ENCODE measurements around the gene MAP2K3.
"Not testable (repeated sequence)": the region's sequence is repeated elsewhere in the genome, so short reads cannot be mapped to it uniquely, and the experiment has no call there.

The MAP2K3 gene

DNA sequence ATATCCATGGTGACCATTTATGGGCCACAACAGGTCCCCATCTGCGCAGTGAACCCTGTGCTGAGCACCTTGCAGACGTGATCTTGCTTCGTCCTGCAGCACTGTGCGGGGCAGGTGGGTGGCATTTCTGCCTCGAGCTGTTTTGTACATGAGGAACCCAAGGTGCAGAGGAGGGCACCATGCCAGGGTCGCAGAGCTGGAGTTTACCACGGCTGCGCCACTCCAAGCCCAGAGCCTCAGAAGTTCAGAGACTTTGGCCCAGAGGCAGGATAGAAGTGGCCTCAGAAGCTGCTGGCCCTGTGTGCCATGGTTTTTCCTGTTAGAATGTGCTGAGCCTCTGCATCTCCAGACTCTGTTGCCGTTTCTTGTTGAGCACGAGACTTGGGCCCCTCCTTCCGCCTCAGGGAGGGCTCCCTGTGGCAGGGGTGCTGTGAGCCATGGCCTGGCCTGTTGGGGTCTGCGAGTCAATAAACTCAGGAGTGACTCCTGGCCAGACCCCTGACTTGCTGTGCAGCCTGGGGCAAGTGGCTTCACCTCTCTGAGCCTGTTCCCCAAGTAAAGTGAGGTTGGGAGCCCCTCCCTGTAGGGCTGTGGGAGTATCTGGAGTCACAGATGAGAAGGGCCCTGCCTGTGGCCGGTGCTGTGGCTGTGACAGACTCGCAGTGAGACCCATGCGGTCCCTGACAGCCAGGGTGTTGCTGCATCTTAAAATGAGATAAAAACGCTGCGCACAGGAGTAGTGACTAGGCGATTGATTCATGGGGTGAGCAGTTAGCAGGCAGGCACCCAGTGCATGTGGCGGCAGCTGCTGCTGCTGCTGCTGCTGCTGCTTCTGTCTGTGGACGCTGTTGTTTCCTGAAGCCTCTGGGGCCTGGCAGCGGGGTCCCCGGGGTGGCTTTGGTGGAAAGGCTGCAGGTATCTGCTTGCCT is 11.8 kb downstream of the MAP2K3 start:
- in situ Hi-C loops (cut with MboI; ENCODE audit: low sequenced_read_pairs), result no loop called here

DNA sequence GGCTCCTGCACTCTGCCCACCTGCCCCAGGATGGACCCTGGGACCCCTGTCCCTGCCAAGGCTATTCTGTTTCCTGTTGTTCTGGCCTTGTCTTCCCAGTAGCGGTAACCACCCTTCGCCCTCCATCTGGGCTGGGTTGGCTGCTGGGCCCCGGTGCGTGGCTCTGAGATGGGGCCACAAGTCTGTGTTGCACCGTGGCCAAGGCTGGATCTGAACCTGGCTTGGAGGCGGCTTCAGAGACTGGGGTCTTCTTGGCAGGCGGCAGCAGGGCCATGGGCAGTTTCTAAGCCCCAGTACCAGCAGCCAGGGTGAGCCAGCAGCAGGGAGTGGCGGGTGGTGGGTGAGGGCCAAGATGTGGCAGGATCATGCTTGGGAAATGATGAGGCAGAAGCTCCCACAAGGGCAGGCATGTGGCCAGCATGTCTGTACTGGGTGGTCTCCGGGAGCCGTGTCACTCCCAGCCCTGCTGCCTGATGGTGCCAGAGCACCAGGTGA is 12.6 kb downstream of the MAP2K3 start:
- in situ Hi-C loops (cut with MboI; ENCODE audit: low sequenced_read_pairs), result no loop called here

DNA sequence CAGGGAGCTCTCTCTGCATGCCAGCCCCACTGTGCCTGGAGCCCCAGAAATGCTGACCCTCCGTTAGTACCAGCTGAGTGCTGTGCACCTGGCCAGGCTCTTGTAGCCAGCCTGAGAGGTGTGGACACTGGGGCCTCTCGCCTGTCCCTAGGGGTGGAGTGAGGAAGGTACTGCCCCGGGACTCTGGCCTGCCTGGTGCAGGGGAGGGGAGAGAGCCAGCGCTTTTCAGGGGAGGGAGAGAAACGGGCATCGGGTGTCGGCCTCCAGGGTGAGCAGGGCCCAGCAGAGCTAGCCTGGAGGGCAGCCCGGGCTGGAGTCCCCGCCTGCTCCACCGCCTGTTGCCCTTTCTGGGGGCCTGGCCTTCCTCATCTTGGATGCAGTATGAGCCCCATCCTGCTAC is 13.1 kb downstream of the MAP2K3 start:
- in situ Hi-C loops (cut with MboI; ENCODE audit: low sequenced_read_pairs), result no loop called here

DNA sequence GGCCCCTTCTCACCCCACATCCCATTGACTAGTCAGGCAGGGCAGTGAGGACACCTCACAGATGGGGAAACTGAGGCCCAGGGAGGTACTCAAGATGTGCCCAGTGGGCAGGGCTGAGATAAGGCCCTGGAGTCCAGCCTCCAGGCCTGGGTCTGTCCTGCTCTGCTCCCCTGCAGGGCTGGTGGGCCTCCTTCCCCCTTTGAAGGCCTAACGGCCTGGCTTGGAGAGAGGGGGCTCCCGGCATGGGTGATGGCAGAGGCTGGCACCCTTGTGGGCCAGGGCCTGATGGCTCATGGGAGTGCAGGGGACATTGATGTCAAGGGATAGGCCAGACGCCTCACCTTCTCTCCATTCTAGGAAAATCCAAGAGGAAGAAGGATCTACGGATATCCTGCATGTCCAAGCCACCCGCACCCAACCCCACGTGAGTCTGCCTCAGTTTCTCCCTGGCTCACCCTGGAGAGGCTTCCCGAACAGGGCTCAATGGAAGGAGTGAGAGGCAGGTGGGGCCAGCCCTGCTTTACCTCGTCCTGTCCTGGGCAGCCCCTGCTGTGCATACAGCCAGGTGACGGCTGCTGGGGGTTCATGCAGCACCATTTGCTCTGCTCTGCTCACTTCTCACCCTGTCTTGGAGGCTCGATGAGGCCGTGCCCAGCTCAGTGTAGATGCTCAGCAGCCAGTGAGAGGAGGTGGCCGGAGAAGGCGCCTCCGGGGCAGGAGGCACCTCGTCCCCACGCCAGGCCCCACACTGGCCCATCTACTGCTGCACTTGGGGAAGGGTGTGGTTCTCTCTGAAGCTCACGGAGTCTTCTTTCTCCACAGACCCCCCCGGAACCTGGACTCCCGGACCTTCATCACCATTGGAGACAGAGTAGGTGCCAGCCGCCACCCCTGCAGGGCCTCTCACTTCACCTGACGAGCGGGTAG is 13.8 kb downstream of the MAP2K3 start:
- in situ Hi-C loops (cut with MboI; ENCODE audit: low sequenced_read_pairs), result no loop called here

DNA sequence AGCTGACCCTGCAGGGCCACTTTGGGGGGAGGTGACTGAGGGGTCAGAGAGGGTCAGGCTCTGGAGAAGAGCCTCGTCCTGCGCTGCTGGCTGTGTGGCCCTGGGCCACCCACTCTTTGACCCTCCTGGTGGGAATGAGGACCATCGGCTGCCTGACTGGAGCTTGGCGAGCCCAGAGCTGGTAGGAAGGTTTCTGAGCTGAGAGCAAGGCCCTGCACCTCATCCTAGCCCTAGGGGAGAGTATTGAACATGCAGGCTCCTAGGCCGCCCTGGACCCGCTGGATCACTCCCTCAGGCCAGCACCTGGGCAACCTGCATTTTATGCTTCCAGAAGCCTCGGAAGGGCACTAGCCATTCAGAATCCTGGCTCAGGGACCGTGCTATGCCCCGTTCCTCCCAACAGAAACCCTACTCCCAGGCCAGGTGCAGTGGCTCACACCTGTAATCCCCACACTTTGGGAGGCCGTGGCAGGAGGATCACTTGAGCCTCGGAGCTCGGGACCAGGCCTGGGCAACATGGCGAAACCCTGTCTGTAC is 14.5 kb downstream of the MAP2K3 start:
- in situ Hi-C loops (cut with MboI; ENCODE audit: low sequenced_read_pairs), result no loop called here

DNA sequence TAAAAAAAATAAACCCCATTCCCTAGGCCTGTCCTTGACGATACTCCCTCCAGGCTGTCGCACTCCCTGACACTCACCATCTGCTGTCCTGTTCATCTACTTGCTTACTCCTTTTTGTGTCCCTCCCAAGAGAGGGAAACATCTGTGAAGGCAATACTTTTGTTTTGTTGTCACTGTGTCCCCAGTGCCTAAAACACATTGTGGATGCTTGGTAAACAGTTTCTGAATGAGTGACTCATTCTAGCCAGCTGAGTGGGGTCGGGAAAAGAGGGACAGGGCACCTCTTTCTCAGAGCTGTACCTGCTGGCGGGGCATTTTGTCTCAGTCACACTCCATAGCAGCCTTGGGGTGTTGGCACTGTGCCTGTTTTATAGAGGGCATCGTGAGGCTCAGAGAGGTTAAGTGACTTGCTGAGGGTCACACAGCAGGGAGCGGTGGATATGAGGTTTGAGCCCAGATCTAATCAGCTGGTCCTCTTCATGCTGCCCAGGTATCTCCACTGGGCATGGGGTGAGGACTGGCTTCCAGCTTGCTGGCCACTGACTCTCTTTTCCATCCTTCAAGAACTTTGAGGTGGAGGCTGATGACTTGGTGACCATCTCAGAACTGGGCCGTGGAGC is 15.6 kb downstream of the MAP2K3 start:
- in situ Hi-C loops (cut with MboI; ENCODE audit: low sequenced_read_pairs), result no loop called here

DNA sequence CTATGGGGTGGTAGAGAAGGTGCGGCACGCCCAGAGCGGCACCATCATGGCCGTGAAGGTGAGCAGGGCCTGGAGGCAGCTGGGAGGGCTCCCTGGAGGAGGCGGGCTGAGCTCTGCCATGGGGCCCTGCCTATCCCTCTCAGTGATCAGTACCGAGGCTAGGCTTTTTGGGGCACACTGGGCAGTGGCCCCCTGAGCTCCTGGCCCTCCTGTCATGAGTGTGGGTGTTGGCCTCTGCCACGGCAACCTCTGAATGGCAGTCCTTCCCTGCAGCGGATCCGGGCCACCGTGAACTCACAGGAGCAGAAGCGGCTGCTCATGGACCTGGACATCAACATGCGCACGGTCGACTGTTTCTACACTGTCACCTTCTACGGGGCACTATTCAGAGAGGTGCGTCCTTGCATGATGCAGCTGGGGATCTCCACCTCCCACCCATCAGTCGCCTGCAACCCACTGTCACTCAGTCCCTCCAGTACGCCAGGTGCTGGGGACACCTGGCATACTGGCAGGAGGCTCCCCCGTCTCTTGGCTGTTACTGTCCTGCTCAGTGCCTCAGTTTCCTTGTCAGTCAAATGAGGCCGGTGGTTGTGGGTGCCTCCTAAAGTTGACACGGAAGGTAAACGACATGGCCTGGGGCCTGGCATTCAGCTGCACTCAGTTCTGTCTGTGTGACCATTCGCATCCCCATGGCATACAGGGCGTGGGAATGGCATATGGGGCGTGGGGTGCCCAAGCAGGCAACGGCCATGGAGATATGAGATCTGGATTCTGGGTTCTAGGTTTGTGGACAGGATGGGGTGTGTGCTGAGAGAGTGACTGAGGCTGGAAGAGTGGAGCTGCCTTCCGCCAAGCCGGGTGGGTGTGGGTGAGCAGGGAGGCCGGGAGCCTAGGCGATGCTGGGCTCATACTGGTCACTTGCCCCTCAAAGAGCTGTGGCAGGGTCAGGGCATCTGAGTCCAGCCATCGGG is 16.4 kb downstream of the MAP2K3 start:
- in situ Hi-C loops (cut with MboI; ENCODE audit: low sequenced_read_pairs), result no loop called here

DNA sequence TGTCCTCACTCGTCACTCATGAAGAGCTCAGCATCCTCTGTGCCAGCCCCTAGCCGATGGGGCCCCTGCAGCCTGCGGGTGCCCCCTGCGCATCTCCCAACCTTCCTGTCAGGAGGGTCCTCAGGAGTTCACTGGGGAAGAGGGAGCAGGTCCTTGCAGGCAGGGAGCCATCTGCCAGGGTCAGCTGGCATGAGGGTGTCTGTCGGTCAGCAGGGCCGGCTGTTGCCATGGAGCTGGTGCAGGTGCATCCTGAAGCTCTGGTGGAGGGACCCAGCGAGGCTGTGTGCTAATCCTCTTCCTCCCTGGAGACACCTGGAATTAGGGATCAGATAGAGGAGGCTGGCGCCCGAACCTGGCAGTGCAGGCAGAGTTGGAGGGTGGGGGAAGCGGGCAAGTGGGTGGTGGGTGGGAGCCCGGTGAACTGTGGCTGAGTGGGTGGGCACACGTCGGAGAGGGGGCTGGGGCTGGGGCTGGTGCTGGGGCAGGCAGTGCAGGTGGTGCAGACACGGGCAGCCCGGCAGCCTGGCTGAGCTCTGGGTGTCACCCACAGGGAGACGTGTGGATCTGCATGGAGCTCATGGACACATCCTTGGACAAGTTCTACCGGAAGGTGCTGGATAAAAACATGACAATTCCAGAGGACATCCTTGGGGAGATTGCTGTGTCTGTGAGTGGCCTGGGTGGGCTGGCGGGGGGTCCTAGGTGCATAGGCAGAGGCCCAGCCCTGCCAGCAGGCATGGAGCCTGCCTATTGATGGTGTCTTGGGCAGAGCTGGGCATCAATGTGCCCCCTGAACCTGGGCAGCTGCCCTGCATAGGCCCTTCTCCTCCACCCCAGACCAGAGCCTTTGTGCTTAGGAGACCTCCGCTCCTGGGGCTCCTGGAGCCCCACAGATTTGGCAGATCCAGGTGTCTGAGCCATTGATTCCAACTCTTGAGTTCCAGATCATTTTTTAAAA is 17.4 kb downstream of the MAP2K3 start:
- in situ Hi-C loops (cut with MboI; ENCODE audit: low sequenced_read_pairs), result no loop called here

DNA sequence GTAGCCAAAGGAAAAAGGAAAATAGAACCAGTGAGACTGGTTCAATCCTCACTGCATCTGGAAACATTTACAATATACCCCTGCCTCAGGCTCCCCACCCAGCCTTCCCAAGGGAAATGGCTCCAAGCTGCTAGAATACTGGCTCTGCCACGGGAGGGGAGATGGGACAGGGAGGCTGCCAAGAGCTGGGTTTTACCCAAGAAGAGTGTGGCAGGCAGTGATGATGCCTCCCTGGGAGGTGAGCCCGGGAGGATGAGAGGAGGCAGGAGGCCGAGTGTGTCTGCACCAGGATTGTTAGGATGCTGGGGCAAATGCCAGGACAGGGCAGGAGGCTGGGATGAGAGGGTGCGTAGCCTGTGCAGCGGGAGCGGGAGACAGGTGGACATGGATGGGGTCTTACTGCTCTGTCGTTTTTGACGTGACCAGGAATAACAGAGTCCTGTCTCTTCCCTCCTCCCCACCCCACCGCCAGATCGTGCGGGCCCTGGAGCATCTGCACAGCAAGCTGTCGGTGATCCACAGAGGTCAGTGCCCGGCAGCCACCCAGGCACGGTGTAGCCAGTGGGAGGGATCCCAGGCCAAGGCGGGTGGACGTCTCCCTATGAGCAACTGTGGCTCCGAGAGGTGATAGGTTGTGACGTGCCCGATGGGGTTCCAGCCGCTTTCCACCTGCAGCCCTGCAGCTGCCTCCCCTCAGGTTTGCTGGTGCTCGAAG is 18.4 kb downstream of the MAP2K3 start:
- in situ Hi-C loops (cut with MboI; ENCODE audit: low sequenced_read_pairs), result no loop called here

DNA sequence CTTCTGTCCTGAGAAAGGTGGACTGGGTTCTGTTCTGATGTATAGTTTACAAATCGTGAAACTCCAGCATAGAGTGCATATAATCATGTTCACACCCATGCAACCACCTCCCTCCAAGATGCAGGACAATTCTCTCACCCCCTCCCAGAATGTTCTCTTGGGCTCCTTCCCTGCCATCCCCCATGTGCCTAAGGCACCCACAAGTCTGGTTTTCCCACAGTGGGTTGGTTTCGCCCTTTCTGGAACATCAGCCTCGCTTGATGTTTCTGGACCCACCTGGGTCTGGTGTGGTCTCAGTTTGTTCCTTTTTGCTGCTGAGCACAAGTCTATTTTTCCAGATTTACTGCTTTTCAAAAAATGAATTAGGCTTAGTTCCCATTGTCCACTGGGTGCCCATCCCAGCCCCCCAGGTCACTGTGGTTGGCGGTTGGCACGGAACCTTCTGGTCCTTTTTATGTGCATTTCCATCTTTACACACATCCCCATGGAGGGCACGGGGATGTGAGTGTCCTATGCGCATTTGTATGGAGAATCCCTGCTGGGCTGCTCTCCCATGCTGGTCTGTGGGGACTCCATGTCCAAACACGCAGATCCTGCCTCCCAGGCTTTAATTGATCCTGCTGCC is 19.0 kb downstream of the MAP2K3 start:
- in situ Hi-C loops (cut with MboI; ENCODE audit: low sequenced_read_pairs), result no loop called here

DNA sequence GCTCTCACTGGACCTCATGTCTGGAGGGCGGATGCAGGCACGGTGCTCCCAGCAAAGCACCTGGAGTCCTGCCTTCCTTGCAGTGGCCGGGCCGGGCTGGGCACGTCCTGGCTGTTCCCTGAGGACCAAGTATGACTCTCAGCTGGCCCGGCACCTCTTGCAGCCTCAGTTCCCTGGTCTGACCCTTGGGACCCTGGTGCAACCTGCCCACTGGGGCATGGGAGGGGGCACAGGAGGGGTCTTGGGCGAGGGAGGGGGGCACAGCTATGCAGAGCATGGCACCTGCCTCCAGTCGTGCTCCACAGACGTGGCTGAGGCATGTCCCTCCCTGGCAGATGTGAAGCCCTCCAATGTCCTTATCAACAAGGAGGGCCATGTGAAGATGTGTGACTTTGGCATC is 19.6 kb downstream of the MAP2K3 start:
- in situ Hi-C loops (cut with MboI; ENCODE audit: low sequenced_read_pairs), result no loop called here

DNA sequence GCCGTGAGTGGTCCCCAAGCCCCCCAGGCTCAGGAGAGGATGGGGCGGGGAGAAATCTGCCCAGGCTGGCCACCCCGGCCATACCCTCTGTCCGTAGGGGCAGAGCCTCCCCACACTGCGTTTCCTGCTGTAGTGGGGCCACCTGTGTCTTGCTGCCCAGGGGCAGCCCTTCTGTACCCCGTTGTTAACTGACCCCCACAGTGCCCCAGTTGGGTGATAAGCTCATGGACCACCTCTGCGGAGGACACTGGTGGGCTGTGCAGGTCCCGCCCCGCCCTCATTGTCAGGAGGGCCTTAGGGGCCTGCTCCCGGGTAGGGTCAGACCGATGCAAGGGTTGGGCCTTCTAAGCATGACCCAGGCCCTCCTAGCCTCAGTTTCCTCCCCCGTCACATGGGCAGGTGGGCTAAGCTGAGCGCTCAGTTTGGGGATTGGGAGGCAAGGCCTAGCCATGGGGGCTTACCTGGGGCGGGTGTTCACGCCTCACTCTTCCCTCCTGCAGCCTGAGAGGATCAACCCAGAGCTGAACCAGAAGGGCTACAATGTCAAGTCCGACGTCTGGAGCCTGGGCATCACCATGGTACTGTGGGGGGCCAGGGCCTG is 20.1 kb downstream of the MAP2K3 start:
- in situ Hi-C loops (cut with MboI; ENCODE audit: low sequenced_read_pairs), result not testable (repeated sequence)

DNA sequence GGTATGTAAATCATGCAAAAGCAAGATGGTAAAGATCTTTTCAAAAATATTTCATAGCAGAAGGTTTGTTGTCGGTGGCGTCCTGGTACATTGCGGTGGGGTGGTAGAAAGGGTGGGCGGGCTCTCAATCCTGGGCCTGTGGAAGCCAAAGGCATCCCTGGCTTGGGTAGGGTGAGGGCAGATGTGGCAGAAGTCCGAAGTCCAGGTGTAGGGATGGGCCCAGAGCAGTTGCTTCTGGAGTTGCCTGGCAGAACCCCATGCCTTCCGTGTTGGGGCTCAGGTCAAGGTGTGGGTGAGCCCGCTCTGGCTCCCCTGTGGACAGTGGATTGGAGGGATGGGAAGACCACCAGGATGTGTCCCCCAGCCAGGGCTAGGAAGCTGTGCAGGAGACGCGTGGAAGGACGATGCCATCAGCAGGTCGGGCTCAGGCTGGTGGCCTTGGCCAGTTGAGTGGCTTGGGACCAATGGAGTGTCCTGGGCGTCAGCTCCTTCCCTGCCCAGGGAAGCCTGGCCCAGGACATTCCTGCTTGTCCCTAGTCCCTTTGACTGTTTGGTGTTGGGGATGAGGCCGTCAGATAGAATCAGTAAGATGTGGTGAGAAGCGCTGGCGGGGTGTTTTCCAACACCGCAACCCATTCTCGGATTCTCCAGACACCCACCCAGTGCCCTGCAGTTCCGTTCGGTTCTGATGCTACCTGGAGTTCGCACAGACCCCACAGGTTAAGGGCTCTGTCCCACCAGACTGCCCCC is 21.1 kb downstream of the MAP2K3 start:
- in situ Hi-C loops (cut with MboI; ENCODE audit: low sequenced_read_pairs), result not testable (repeated sequence)

DNA sequence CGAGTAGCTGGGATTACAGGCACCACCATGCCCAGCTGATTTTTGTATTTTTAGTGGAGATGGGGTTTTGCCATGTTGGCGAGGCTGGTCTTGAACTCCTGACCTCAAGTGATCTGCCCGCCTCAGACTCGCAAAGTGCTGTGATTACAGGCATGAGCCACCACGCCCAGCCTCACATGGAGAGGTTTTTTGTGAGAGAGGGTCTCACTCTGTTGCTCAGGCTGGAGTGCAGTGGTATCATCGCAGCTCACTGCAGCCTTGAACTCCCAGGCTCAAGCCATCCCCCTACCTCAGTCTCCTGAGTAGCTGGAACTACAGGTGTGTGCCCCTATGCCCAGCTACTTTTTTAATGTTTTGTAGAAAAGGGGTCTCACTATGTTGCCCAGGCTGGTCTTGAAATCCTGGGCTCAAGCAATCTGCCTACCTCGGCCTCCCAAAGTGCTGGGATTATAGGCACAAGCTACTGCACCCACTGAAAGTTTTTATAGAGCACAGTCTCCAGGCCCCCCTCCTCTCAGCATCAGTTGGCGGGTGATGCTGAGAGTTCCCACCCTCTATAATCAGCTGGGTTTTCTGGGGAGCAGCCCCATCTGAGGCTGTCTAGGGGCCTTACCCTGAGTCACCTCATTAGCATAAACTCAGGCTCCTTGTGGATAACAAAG is 22.2 kb downstream of the MAP2K3 start:
- in situ Hi-C loops (cut with MboI; ENCODE audit: low sequenced_read_pairs), result not testable (repeated sequence)

DNA sequence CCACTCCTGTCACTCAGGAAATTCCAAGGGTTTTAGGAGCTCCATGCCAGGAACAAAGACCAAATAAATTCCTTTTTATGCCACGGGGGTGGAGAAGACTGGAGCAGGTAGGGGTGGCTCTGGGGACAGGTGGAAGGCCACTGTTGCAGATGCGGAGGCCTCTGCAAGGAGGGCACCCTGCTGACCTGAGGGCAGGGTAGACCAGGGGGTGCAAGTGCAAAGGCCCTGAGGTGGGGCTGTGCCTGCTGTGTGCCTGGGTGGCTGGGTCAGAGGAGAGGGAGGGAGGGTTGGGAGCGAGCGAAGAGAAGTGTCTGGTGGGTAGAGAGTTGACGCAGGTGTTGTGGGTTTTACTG is 22.7 kb downstream of the MAP2K3 start:
- in situ Hi-C loops (cut with MboI; ENCODE audit: low sequenced_read_pairs), result not testable (repeated sequence)

DNA sequence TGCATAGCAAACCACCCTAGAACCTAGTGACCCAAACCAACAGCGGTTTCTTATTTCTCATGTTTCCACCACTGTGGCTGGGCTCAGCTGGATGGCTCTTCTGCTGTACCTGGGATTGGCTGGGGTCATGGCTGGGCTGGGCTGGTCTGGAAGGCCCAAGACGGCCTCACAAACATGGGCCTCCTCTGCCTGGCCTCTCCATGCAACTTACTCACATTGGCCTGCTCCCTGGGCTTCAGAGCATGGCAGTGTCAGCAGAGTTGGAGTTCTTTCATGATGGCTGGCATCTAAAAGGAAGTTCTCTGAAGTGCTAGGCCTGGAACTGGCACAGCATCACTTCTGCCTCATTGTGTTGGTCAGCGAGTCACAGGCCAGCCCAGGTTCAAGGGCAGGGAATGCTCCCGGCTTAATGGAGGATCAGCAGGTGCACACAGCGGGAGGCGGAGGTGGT is 24.4 kb downstream of the MAP2K3 start:
- in situ Hi-C loops (cut with MboI; ENCODE audit: low sequenced_read_pairs), result not testable (repeated sequence)

All from HL-60/S4 treated with phorbol 12-myristate 13-acetate at 8.2 ng/mL for 4 days and 3 days (cell line).